Coronary artery (tissue), 2 donors: ENCODE results near the gene TRAPPC10.
A peak's percentile ranks its signal among the peaks of the same experiment; 100 is the strongest.

Experiments
- DNase-seq: peaks from one replicate; pipeline ENCODE4 v3.0.0-alpha.2; 2017; ENCODE audit warnings: low spot score
- H3K27ac ChIP-seq, 2 donors: fragments of 200-600 bp; sonication (generic); one replicate each; pipeline ENCODE4 v1.5.1; 2016 to 2019
- H3K4me3 ChIP-seq: fragments of 200-600 bp; sonication (generic); 2 replicates; pipeline ENCODE4 v1.5.1; 2016; ENCODE audit warnings: mild to moderate bottlenecking, moderate library complexity
- TF ChIP-seq, protein P1 (sequence below): fragments of 200-600 bp; sonication (generic); IDR thresholded peaks from one replicate; pipeline ENCODE4 v1.5.1; 2019; ENCODE audit warnings: antibody characterized with exemption

The TRAPPC10 gene

DNA sequence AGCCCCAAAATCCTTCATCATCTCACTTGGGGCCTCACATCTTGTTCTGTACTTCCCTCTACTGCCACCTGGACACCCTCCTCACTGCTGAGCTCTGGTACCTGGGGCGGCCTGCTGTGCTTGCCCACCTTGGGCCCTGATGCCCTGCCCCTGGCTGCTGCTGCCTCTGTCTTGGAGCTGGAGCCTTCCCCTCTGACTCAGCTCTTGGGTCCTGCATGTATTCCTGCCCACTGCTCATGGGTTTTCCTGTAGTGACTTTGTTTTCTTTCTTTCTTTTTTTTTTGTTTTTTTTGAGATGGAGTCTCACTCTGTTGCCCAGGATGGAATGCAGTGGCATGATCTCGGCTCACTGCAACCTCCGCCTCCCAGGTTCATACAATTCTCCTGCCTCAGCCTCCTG lies 37.5 kb downstream of the TRAPPC10 start:
- Histone ChIP-seq H3K4me3 (no peak overlapping the region), H3K27ac (no peak overlapping the region)
- TF ChIP-seq, protein P1, sequence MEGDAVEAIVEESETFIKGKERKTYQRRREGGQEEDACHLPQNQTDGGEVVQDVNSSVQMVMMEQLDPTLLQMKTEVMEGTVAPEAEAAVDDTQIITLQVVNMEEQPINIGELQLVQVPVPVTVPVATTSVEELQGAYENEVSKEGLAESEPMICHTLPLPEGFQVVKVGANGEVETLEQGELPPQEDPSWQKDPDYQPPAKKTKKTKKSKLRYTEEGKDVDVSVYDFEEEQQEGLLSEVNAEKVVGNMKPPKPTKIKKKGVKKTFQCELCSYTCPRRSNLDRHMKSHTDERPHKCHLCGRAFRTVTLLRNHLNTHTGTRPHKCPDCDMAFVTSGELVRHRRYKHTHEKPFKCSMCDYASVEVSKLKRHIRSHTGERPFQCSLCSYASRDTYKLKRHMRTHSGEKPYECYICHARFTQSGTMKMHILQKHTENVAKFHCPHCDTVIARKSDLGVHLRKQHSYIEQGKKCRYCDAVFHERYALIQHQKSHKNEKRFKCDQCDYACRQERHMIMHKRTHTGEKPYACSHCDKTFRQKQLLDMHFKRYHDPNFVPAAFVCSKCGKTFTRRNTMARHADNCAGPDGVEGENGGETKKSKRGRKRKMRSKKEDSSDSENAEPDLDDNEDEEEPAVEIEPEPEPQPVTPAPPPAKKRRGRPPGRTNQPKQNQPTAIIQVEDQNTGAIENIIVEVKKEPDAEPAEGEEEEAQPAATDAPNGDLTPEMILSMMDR = no peak
- peak; percentile 57 for DNase-seq

DNA sequence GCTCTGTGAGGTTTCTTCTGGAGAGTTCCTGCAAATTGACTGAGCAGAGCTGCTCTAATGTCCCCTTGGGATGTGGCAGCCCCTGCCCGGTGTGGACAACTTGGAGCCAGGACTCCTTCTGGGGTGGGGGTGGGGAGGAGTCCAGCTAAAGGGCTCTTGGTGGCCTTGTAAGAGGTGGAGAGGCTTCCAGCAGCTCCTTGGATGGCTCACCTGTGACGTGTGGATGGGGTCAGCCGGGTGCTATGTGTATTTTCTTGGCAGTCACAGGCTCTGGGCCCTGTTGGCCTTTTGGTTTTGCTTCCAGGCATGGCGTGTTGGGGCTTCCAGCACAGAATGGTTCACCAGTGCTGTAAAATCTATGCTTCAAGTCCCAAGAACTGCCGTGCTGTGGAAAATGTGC lies 38.2 kb downstream of the TRAPPC10 start:
- no peak overlapping the region for H3K27ac ChIP-seq
- no peak overlapping the region for H3K4me3 ChIP-seq
- TF ChIP-seq, protein P1 = no peak
- DNase-seq = peak; percentile 35

DNA sequence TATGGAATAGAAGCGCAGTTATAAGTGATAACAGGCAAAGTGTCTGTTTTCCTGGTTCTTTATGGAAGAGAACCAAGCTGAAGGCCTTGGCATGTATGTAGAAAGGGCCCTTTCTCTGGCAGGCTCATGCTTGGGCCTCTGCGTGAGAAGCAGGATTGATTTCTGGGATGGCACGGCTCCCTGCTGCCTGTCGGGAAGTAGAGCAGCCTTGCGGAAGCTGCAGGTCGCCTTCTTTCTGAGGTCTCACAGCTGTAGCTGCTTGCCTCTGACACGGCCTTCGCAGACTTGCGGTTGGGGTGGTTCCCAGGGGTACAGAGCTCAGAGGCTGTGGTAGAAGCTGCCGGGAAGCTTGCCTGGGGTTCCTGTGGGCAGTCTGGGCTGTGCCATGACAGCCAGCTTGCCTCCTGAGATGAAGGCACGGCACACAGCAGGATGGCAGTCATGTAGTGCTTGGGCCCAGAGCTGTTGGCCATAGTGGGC lies 39.4 kb downstream of the TRAPPC10 start:
- H3K4me3 ChIP-seq = peak overlapping the region; percentile 8
- DNase-seq = peak; percentile 75

DNA sequence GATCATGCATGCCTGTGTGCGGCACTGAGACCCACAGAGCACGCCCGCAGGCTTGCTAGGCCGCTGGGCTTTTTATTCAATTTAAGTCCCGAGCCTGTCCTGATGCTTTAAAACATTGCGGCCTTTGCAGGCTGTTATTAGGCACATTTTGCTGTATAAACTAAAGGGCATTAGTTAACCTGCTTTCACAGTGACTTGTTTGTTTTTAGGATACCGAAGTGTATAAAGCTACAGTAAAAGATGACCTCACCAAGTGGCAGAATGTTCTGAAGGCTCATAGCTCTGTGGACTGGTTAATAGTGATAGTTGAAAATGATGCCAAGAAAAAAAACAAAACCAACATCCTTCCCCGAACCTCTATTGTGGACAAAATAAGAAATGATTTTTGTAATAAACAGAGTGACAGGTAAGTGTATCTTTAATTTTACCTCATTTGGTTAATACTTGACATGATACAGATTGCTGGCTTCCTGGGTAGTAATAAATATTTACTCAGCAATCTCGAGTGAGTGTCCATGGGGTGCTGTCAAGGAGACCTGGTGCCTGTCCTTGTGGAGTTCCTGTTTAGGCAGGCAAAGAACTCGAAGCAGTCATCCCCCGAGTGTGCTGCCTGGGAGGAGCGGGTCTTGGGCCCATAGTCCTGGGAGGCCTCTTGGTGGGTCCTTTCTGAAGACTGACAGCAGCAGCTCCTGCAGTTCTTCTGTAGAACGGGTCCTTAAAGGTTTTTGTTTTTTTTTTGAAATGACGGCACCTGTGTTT lies 40.1 kb downstream of the TRAPPC10 start:
- TF ChIP-seq, protein P1 = no peak
- peak overlapping the region in 1 of 2 donors; percentile 59 for H3K27ac ChIP-seq
- peak overlapping the region; percentile 8 for H3K4me3 ChIP-seq
- peak; percentile 41 for DNase-seq

More for the DNA sequence above, 39.4 kb downstream of the TRAPPC10 start:
- TF ChIP-seq, protein P1 = no peak
- peak overlapping the region in 1 of 2 donors; percentile 59 for H3K27ac ChIP-seq

DNA sequence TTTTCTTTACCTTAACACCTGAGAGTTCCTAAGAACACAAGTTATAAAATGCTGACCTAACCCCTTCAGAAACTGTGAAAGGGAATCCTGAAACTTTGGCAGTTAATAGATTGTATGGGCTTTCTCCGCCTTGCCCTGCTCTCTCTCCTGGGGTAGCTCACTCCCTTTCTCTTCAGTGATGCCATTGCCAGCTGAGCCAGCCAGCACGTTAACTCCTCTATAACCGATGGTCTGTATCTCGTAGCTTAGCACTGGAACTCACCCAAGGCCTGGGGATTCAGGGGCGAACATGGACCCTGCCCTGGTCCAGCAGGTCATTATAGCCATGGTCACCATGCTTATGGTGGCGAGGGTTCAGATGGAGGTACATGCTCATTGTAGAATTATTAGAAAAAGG lies 40.7 kb downstream of the TRAPPC10 start:
- TF ChIP-seq, protein P1 = no peak
- no peak overlapping the region for H3K27ac ChIP-seq
- DNase-seq = peak; percentile 50
- no peak overlapping the region for H3K4me3 ChIP-seq

DNA sequence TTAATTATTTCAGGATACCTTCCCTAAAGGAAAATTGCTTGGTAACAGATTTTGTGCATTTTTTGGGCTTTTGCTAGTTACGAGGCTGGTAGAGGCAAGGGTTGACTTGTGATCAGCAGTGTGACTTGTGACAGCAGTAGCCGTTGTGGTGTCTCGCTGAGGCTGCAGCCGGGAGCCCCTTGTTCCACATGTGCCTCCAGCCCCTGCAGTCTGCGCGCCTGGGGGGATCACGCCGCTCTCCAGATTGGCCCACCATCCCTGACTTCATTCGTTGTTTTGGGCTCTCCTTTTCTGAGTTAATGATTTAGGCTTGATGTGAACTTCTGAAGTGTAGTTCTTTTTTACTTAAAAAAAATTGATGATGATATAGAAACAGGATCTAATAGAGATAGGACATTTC lies 41.5 kb downstream of the TRAPPC10 start:
- TF ChIP-seq, protein P1 = no peak
- Histone ChIP-seq H3K4me3 (no peak overlapping the region), H3K27ac (no peak overlapping the region)
- peak; percentile 56 for DNase-seq

DNA sequence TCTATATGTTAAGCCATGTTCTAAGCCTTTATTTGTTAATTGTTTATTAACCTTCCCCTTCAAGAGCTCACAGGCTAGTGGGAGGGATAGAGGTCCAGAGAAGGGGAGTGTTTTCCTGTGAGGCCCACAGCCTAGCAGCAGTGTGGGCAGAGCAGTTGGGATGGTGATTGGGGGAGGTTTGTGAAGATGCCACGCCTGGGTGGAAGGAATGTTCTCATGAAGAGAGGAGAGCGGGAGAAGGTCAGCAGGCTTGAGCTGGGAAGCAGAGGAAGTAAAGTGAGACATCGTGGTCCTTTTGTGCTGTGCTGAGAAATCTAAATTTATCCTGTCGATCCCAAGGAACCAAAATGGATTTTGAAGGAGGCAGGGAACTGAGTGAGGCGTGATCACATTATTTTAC lies 42.6 kb downstream of the TRAPPC10 start:
- peak; percentile 46 for DNase-seq
- H3K4me3 ChIP-seq = no peak overlapping the region
- TF ChIP-seq, protein P1 = no peak
- peak overlapping the region in 1 of 2 donors; percentile 29 for H3K27ac ChIP-seq
